Tibial nerve (tissue), 4 donors: ENCODE measurements around the gene PAPPA. TPM values are rescaled to one million over a fixed set of nuclear protein-coding genes. Genes with fewer than 3 reads are reported as not detected.

ENCODE experiments used
- DNase-seq, 2 donors: peaks; one replicate each; pipeline ENCODE4 v3.0.0-alpha.2; 2019; ENCODE audit warnings: low spot score in 2 of 2
- H3K27ac ChIP-seq, 4 donors: fragments of 200-600 bp; sonication (generic) in 3 of 4; one replicate each; pipeline ENCODE4 v1.5.1; 2017 to 2019; ENCODE audit warnings: mild to moderate bottlenecking in 1 of 4
- H3K27me3 ChIP-seq, 2 donors: fragments of 200-600 bp; sonication (generic) in 1 of 2; one replicate each; pipeline versions ENCODE4 v1.5.1 to v1.6.0; 2017 to 2019
- H3K36me3 ChIP-seq, 3 donors: fragments of 200-600 bp; sonication (generic); one replicate each; pipeline ENCODE4 v1.5.1; 2018 to 2019
- H3K4me1 ChIP-seq, 4 donors: fragments of 200-600 bp; sonication (generic) in 3 of 4; one replicate each; pipeline ENCODE4 v1.5.1; 2017 to 2019
- H3K4me3 ChIP-seq, 4 donors: fragments of 200-600 bp; sonication (generic) in 3 of 4; one replicate each; pipeline ENCODE4 v1.5.1; 2017 to 2019; ENCODE audit warnings: mild to moderate bottlenecking in 1 of 4, moderate library complexity in 1 of 4
- H3K9me3 ChIP-seq, 4 donors: fragments of 200-600 bp; sonication (generic) in 3 of 4; one replicate each; pipeline ENCODE4 v1.5.1; 2017 to 2019
- CTCF ChIP-seq, 5 experiments: fragments of 200-600 bp in 3 of 5; fragments of 450-650 bp in 2 of 5; sonication (generic) in 3 of 5; IDR thresholded peaks; one replicate each; pipeline ENCODE4 v1.5.1; 2016 to 2019; ENCODE audit warnings: antibody characterized with exemption in 5 of 5, mild to moderate bottlenecking in 3 of 5, moderate library complexity in 2 of 5
- EP300 ChIP-seq, 2 donors: sonication (generic); formaldehyde crosslinking; IDR thresholded peaks; one replicate each; pipeline ENCODE4 v1.6.1; 2017; ENCODE audit warnings: antibody characterized with exemption in 2 of 2, mild to moderate bottlenecking in 1 of 2
- POLR2A ChIP-seq, 2 donors: fragments of 450-650 bp; IDR thresholded peaks; one replicate each; pipeline ENCODE4 v1.6.1; 2017; ENCODE audit warnings: antibody characterized with exemption in 2 of 2, mild to moderate bottlenecking in 2 of 2, moderate library complexity in 2 of 2
- WGBS, 2 donors: methylation state at CpG; one replicate each; pipeline ENCODE4 v1.1.5; 2018; 5-methylcytosine and 5-hydroxymethylcytosine counted together
- total RNA-seq, 4 donors: library from RNA; depleted of rRNA; stranded (reverse); fragments of >200 nt; gene quantifications; one replicate each; pipeline ENCODE4 v1.1.0, GENCODE V29; 2016

Gene PAPPA
- total RNA-seq, 4 donors from 2014 or later, result 1.0 to 8.1 (median 4.0) TPM

GRCh38 chr9:116381350-116381749, 227.8 kb downstream of the PAPPA start:
- Histone ChIP-seq H3K36me3 (no peaks in the 10 kb centered on the region), H3K4me1 (peaks cover 0 to 17% (median 0%) of the 10 kb centered on the region in 4 donors), H3K27me3 (no peaks in the 10 kb centered on the region), H3K9me3 (no peaks in the 10 kb centered on the region), H3K27ac (peak overlapping the region in 1 of 4 donors; percentile 7), H3K4me3 (no peak overlapping the region)
- DNase-seq, result peak in 1 of 2 donors; percentile 9
- TF ChIP-seq CTCF (IDR thresholded peaks at IDR 0.05), result no peak
- no peak for TF ChIP-seq POLR2A (IDR thresholded peaks at IDR 0.05)
- TF ChIP-seq EP300 (IDR thresholded peaks at IDR 0.05), result peak in 1 of 2 donors; percentile 39
- 86% methylated on average over 2 of the region's 2 CpGs for WGBS, 2 donors

GRCh38 chr9:116382053-116382452, 228.5 kb downstream of the PAPPA start:
- DNase-seq, result no peak
- Histone ChIP-seq H3K36me3 (no peaks in the 10 kb centered on the region), H3K9me3 (no peaks in the 10 kb centered on the region), H3K27ac (no peak overlapping the region), H3K27me3 (no peaks in the 10 kb centered on the region), H3K4me1 (peaks cover 0 to 16% (median 0%) of the 10 kb centered on the region in 4 donors), H3K4me3 (no peak overlapping the region)
- TF ChIP-seq POLR2A (IDR thresholded peaks at IDR 0.05), result no peak
- no peak for TF ChIP-seq EP300 (IDR thresholded peaks at IDR 0.05)
- TF ChIP-seq CTCF (IDR thresholded peaks at IDR 0.05), result no peak
- 79 to 86% methylated on average over 4 of the region's 4 CpGs for WGBS, 2 donors

- no peaks in the 10 kb centered on the region for H3K36me3 ChIP-seq
- H3K4me3 ChIP-seq, result no peak overlapping the region
- H3K9me3 ChIP-seq, result no peaks in the 10 kb centered on the region
- H3K27ac ChIP-seq, result no peak overlapping the region
- no peaks in the 10 kb centered on the region for H3K27me3 ChIP-seq
- TF ChIP-seq EP300 (IDR thresholded peaks at IDR 0.05) (no peak), CTCF (IDR thresholded peaks at IDR 0.05) (no peak), POLR2A (IDR thresholded peaks at IDR 0.05) (no peak)
- H3K4me1 ChIP-seq, result peaks cover 0 to 10% (median 0%) of the 10 kb centered on the region in 4 donors
- WGBS, 2 donors, result 60 to 66% methylated on average over 5 of the region's 5 CpGs
- no peak for DNase-seq
Observed at GRCh38 chr9:116383133-116383532, 229.5 kb downstream of the PAPPA start.

GRCh38 chr9:116383936-116384335, 230.3 kb downstream of the PAPPA start:
- no peaks in the 10 kb centered on the region for H3K36me3 ChIP-seq
- peaks cover 0 to 10% (median 0%) of the 10 kb centered on the region in 4 donors for H3K4me1 ChIP-seq
- H3K4me3 ChIP-seq, result no peak overlapping the region
- H3K27ac ChIP-seq, result no peak overlapping the region
- no peak for DNase-seq
- TF ChIP-seq CTCF (IDR thresholded peaks at IDR 0.05), result no peak
- no peak for TF ChIP-seq POLR2A (IDR thresholded peaks at IDR 0.05)
- TF ChIP-seq EP300 (IDR thresholded peaks at IDR 0.05), result no peak
- H3K9me3 ChIP-seq, result no peaks in the 10 kb centered on the region
- 60 to 62% methylated on average over 4 of the region's 4 CpGs for WGBS, 2 donors
- no peaks in the 10 kb centered on the region for H3K27me3 ChIP-seq

GRCh38 chr9:116387934-116388698, 234.5 kb downstream of the PAPPA start:
- DNase-seq, result no peak
- WGBS, 2 donors, result 71 to 73% methylated on average over 6 of the region's 6 CpGs

More at GRCh38 chr9:116387934-116388698, 234.5 kb downstream of the PAPPA start:
- Histone ChIP-seq H3K4me1 (peaks cover 0 to under 1% (median 0%) of the 10 kb centered on the region in 4 donors), H3K36me3 (peaks cover 0 to 10% (median 0%) of the 10 kb centered on the region in 3 donors), H3K9me3 (no peaks in the 10 kb centered on the region), H3K27ac (no peak overlapping the region), H3K27me3 (no peaks in the 10 kb centered on the region), H3K4me3 (no peak overlapping the region)
- TF ChIP-seq EP300 (IDR thresholded peaks at IDR 0.05), result no peak
- no peak for TF ChIP-seq POLR2A (IDR thresholded peaks at IDR 0.05)
- TF ChIP-seq CTCF (IDR thresholded peaks at IDR 0.05), result no peak
